ENCODE data around the gene GALNT17.

The GALNT17 gene

DNA sequence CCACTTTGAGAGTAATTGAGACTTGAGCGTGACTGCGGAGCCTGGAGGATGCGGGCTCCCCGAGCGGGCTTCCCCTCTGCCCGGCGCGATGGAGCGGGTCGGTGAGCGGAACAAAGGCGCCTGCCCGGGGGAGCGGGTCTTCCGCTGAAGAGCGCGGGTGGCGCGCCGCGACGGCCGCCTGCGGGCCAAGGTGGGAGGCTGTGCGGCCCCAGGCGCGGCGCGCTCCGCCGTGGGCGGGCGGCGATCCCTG, at the start of gene GALNT17:
Gene GALNT17, plus strand, starts transcription at position 18 of the 250 bp plus-strand sequence.
- no peak for DNase-seq (ENCODE audit: low read depth)

DNA sequence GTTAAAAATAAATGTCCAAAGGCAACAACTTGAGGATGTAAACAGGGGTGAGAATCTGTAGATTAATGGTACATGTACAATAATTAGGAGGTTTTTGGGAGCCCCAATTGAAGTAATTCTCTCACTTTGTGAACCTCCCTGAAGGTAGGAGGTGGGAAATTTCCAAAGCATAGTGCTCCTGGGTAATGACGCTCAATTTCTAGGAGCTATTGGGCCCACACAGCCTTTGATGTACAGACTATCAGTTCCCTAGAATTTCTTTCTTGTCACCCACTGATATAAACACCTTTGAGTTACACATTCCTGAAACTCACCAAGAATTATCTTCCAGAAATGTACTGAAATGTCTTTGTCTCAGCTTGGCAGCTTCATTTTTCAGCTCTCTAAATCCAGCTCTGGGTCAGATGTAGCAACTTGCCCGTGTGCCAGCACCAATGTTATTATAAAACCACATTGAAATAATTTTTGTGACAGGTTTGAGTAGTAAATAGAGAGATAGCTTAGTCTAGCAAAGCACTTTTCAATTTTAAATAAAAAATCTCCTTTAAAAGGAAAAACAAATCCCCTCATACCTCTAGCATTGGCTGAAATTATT, 36.6 kb upstream of the GALNT17 start:
- DNase-seq (ENCODE audit: low read depth) = no peak

DNA sequence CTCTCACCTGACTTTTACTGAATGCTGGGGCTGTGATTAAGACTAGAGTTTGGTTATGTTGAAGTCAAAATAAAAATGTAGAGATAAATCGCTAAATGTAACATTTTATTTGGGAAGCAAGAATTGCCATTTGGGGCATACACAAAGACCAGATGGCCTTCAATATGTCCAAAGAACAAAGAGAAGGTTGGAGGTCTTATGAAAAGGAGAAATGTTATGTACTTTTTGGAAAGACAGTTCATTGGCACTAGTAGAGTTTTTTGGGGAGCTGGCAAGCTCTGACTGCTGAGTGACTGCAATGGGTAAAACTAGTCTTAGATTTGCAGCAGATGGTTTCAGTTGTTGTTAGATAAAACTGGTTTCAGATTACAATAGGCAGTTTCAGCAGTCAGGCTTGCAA, 35.6 kb upstream of the GALNT17 start:
- DNase-seq (ENCODE audit: low read depth) = no peak

DNA sequence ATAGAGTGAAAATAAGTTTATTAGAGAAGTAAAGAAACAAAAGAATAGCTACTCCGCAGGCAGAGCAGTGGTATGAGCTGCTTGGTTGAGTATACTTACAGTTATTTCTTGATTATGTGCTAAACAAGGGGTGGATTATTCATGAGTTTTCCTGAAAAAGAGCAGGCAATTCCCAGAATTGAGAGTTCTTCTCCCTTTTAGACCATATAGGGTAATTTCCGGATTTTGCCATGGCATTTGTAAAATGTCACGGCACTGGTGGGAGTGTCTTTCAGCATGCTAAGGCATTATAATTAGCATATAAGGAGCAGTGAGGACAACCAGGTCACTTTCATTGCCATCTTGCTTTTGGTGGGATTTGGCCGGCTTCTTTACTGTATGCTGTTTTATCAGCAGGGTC, 25.7 kb upstream of the GALNT17 start:
- DNase-seq (ENCODE audit: low read depth) = no peak

DNA sequence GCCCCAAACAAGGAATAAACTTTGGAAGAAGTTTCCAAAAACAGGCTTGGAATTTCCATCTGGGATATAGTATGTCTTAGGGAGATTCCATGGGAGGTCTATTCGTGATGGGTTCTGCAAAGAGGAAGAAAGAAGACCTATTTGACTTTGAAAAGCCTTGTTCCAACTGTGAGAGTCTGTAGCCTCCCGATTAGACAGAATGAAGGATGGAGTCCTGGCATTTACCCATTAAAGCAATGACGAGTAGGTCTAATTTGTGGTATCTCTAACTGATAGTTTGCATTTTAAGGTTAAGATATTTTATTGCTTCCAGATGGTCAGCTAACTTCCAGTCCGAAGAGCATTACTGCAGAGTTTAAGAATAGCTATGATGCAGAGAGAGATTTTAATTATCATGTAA, 19.5 kb upstream of the GALNT17 start:
- DNase-seq (ENCODE audit: low read depth) = no peak

DNA sequence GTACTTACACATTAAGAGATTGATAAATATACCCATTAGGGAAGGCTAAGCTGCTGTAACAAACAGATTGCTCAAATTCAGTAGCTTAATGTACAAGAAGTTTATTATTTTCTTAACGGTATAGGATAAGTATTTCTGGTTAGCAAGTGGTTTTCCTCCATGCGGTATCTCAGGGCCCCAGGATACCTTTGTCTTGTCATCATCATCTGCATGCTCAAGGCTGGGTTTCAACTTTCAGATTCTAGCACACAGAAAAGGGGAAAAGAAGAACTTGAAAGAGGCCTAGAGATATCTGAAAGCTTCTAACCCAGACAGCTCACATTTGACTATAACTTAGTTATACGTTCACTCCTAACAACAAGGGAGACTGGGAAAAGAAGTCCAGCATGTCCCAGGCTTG, 11.8 kb upstream of the GALNT17 start:
- DNase-seq (ENCODE audit: low read depth) = no peak

DNA sequence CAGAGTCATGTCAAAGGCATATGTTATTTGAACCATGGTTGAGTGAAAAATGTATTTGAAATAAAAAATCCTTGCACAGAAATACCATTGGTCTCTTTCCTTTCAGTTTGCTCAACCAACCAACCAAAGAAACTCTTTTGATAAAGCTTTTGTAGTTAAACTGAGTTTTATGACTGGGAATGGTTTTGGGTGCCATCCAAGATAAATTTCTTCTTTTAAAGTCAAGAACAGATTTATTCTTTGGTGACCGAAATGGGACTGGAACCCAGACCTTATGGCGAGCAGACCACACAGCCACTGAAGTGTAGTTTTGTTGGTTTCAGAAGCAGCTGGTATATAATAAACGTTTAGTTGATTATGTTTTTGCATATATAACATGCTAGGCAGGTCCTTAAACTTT, 2.8 kb upstream of the GALNT17 start:
- no peak for DNase-seq (ENCODE audit: low read depth)

DNA sequence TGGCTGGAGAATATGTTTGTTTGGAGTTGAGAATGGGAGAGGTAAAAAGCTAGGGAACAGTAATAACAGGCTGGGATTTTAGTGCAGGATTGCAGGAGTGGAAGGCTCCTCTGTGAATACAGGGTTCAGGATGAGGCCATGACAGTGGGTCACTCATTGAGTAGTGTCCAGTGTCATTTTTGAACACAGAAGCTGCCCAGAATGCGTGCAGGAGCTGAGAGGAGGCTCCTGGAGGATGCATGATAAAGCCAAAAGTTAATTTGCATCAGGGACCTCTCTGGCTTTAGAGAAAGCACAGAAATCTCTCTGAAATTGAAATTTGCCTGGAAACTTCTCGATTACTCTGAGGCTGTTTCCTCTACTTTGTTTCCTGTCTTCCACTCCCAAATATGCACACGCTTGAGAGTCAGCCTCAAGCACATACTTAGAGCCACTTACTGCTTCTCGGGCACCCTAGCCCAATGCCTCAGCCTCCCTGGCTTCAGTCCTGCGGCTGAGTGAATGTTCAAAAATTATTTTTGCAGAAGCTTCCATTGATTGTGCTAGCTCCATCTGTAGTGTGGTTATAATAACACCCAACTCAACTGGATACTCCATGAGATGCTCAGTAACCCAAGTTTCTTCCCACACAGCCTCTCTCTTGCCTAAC, 1.8 kb upstream of the GALNT17 start:
- no peak for DNase-seq (ENCODE audit: low read depth)

DNA sequence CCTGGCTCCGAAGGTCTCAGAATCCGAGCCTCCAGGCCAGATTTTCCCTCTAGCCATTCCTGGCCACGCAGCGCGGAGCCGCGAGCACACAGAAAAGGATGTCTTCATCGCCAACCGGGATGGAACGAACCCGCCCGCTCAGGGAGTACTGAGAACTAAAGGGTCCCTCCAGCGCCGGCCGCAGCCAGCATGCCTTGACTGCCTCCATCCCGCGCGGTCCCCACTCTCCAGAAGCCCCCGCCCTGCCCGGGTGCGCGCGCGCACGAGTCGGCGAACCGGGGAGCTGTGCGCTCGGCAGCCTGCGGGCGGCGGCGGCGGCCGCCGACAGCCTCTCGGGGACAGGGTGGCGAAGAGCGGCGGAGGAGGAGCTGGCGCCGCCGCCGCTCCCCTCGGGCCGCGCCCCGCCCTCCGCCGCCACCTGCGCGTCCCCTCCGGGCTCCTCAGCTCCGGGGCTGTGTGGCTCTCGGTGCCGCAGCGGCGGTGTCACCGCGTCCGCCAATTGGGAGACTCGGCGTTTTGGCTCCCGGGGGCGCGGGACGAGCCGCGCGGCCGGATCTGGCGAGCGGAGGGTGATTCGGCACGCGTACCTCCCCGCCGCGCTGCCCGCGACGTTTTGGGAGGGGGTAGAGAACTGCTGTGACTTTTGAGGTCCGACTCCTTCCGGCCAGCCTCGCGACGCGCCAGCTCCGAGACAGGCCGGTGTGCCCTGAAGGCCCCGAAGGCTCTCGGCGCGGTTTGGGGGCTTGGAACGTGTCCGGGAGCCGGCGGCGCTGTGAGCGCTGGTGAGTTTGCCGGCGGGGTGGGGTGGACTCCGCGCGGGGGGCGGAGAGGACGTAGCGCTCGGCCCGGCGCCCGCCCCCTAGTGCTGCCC, 453 bp upstream of the GALNT17 start:
- no peak for DNase-seq (ENCODE audit: low read depth)

DNA sequence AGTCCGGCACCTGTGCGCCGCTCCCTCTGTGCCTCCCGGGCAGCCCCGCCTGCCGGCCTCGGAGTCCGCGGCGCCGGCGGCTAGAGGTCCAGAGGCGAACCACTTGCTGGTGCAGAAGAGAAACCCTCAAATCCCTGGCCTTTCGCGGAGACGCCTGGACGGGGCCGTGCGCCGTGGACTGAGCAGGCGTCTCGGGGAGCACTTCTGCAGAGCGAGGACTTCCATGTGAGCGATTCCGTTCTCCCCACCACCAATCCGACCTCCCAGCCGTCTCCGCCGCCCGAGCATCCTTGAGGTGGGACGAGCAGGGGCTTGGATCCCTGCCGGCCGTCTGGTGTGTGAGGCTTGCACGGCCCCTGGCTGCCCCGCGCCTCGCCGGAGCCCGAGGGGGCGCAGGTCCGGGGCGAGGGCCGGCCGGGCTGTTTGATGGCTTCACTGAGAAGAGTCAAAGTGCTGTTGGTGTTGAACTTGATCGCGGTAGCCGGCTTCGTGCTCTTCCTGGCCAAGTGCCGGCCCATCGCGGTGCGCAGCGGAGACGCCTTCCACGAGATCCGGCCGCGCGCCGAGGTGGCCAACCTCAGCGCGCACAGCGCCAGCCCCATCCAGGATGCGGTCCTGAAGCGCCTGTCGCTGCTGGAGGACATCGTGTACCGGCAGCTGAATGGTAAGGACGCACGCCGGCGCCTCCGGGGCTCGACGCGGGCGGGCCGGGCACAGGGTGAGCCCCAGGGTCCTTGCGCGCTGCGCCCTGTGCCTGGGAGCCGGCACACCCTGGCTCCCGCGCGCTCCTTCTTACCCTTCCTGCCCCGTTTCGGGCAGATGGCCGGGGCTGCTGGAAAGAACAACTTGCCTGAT, 660 bp downstream of the GALNT17 start:
- no peak for DNase-seq (ENCODE audit: low read depth)

DNA sequence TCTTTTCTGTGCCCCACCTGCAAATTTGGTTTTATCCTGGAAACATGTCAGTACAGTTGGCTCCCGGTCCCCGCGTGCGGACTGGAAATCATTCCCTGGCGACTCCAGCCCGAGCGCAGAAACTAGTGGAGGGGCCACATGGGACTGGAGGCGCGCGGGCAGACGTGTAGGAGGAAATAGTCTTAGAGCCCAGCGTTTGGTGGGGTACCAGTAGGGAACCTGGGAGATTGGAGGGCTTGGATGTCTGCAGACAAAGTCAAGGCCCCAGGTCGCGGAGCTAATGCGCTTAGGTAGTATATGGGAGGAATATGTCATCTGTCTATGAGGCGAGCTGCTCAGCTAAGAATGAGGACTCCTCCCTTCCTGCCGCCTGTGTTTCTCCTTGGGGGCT, 1.3 kb downstream of the GALNT17 start:
- no peak for DNase-seq (ENCODE audit: low read depth)

DNA sequence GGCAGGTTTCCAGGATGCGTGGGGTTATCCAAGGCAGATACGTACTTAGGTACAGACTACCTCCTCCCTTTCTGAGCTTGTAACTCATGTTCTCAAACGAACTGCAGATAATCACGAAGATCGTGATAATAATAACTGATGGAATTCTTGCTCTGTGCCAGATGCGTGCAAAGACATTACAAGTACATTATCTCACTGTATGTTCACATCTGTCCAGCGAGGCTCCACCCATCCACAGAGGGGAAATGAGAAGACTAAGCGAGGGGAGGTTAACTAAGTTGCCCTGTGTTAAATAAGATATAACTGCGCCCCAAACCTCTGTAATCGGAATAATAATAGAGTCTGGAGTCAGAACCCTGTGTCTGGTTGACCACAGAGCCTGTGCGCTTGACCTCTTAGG, 1.9 kb downstream of the GALNT17 start:
- DNase-seq (ENCODE audit: low read depth) = no peak

DNA sequence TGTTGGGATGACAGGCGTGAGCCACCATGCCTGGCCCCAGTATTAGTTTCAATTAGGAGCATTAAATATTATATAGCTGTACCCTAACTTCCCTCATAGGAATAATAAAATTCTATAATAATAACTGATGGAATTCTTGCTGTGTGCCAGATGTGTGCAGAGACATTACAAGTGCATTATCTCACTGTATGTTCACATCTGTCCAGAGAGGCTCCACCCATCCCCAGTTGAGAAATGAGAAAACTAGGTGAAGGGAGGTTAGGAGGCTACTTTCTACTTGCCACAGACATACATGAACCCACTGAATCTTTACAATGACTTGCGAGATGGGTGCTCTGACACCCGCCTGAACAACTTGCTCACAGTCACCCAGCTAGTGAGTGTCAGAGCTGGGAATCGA, 3.2 kb downstream of the GALNT17 start:
- DNase-seq (ENCODE audit: low read depth) = no peak

DNA sequence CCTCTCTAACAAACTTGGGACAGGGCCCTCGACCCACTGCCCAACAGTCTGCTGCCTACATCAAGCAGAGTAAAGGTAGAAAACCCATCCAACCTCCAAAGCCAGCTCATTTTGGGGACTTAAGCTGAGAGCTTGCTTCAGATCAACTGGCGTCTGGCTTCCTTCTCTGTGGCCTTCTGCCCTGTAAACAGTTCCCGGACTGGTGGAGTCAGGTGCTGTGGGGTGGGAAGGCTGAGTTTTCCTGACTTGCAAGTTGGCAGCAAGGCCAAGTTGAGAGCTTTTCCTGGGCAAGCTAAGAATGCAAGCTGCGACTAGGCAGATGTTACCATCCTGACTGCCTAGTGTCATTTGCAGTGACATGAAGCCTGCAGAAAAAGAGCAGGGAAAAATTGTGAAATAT, 3.7 kb downstream of the GALNT17 start:
- no peak for DNase-seq (ENCODE audit: low read depth)

DNA sequence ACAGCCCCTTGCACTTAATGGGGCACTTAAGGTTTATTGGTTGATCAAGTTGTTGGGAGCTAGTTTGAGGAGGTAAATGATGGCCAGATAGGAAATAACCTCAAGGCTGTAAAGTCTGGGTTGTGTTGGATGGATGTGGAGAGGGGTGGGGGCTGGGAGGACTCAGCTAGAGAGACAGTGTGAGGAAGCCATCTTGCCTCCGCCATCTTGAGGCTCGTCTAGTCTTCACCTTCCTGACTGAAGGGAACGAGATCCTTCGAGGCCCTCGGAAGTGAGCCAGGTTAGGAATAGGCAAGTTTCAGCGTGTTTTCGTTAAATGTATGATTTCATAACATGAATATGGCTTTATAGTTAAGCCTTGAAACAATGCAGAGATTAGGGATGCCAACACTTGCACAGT, 5.5 kb downstream of the GALNT17 start:
- DNase-seq (ENCODE audit: low read depth) = no peak

DNA sequence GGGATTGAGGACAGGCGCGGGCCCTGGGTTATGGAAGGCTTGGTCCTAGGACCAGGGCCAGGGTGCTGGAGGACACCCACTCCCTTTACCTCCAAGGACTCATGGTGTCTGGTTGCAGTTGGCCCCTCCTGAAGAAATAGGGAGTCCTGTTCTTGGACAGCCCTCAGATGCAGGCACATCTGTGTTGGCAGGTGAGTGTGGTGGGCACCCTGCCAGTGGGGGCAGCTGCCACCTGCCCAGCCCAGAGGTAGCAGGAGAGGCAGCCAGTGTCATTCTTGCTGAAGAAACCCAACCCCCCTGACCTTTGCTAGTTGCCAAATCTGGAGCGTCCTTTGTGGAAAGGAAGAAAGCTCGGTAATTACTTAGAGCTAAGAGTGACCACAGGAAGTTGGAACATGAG, 8.3 kb downstream of the GALNT17 start:
- no peak for DNase-seq (ENCODE audit: low read depth)

DNA sequence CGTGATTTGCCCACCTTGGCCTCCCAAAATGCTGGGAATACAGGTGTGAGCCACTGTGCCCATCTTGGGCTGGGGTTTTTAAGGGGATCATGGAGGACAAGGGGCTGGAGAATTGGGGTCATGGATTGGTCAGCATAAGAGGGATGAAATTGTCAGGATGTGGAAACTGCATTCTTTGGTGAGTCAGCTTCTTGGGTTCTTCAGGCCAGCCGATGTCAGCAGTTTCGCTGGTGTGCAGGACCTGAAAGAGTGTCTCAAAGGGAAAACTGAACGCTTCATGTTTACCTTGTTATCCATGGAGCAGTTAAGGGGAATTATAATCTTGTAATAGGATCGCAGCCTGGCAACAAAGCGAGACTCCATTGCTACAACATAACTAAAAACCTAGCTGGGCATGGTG, 13.0 kb downstream of the GALNT17 start:
- no peak for DNase-seq (ENCODE audit: low read depth)

DNA sequence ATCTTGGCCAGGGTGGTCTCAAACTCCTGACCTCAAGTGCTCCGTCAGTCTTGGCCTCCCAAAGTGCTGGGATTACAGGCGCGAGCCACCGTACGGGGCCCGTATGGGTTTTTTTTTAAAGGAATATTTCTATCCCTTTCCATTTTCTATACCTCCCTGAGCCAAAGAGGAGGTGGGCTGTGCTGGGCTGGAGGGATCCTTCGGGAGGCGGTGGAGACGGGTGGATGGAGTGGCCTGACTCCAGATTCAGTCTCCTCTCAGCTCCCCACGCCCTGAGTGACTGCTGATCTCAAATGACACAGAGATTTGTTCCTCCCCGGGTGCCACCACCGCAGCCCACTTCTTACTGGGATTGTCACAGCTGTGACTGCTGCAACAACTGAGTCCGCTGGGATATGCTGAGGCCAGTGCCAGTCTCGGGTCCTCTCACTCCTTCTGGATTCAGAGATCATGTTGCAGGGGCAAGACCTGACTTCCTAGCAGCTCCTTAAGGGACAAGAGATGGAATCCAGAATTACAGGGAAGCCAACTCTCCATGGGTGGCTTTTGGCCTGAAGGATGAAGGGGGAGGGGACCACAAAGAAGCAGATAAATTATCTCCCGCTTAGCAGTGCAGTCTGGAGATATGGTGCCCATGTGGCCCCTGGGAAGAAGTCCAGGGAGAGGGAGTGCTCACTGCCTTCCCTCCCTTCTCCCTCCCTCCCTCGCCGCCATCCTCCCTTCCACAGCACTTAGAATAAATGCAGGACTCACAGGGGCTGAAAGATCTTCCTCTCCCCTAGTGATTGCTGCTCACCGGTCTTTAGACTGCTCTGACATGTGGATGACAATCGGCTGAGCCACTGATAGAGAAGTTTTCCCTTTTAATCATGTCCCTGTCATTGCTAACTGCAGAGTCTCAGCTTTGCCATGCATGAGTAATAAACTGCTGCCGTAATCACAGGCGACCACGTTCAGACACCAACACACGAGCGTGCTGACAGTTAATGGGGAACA, 14.3 kb downstream of the GALNT17 start:
- DNase-seq (ENCODE audit: low read depth) = no peak

DNA sequence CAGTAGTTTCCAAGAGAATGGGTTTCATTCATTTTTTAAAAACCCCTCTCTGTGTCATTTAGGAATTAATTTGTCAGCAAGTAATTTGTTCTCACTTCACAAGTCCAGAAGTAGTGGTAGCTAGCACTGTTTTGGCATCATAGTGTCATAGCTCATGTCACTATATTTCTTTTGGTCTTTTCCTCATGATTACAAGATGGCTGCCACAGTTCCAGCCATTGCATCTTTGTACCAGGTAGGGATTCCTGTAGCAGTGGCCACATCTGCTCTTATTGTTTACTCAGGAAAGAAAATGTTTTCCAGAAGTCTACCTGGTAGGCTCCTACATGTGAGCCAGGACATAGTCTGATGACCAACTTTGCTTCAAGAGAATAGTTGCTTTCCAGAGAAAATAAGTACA, 16.2 kb downstream of the GALNT17 start:
- no peak for DNase-seq (ENCODE audit: low read depth)

DNA sequence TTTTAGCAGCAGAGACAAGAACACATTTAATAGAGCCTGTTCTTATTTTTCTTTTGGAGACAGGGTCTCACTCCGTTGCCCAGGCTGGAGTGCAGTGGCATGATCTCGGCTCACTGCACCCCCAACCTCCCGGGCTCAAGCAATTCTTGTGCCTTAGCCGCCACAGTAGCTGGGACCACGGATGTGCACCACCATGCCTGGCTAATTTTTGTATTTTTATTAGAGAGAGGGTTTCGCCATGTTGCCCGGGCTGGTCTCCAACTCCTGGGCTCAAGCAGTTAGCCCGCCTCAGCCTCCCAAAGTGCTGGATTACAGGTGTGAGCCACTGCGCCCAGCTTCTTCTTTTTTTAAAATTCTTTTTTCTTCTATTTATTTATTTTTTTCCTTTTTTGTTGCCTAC, 23.3 kb downstream of the GALNT17 start:
- no peak for DNase-seq (ENCODE audit: low read depth)

DNA sequence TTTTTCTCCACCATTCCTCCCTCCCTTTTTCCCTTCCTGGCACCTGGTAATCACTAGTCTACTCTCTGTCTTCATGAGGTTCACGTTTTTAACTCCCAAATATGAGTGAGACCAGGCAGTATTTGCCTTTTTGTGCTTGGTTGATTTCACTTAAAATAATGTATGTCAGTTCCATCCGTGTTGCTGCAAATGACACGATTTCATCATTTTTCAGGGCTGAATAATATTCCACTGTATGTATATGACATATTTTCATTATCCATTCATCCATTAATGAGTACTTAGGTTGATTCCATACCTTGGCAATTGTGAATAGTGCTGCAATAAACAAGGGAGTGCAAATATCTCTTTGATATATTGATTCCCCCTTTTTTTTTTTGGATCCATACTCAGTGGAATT, 25.8 kb downstream of the GALNT17 start:
- no peak for DNase-seq (ENCODE audit: low read depth)

DNA sequence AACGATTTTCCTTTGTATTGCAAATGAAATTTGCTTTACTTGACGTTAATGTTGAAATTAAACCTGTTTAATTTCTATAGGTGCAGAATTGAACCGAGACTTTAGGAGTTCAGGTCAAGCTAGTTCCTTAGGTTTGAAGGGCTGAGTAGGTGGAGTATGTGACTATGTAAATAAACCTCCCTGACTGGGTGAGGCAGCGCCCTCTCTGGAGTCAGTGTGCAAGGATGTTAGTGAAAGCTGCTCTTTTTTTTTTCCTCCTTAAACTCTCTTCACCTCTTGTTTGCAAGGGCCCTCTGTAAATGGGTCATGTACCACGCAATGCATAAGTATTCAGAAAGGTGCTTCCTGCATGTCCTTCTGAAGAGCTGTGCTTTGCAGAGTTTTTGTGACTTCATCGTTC, 33.8 kb downstream of the GALNT17 start:
- DNase-seq (ENCODE audit: low read depth) = no peak

Data from stromal cell of bone marrow (primary cell).